Activated CD8-positive, alpha-beta memory T cell treated with anti-CD3 and anti-CD28 coated beads for 36 hours (primary cell): ENCODE data around the gene HAUS3. TPM values are rescaled to one million over a fixed set of nuclear protein-coding genes. Genes with fewer than 3 reads are reported as not detected.
"Not testable (repeated sequence)": the region's sequence is repeated elsewhere in the genome, so short reads cannot be mapped to it uniquely, and the experiment has no call there.

Experiments
- CTCF ChIA-PET: fragments of 350-600 bp; sonication (Branson Sonifier 250); formaldehyde crosslinking; loops from one replicate; lab custom pipeline; 2021; ENCODE audit warnings: antibody characterized with exemption; lab: Charles Lee
- POLR2A ChIA-PET: fragments of 350-600 bp; sonication (Branson Sonifier 250); formaldehyde crosslinking; loops from one replicate; lab custom pipeline; 2021; ENCODE audit warnings: antibody characterized with exemption; lab: Charles Lee
- total RNA-seq, 2 experiments: library from RNA; stranded (reverse); gene quantifications; one replicate each; pipeline ENCODE4 v1.2.3, GENCODE V29; 2021

HAUS3 gene
- total RNA-seq, 2 experiments from 2014 or later: 22.6 to 25.9 TPM

DNA sequence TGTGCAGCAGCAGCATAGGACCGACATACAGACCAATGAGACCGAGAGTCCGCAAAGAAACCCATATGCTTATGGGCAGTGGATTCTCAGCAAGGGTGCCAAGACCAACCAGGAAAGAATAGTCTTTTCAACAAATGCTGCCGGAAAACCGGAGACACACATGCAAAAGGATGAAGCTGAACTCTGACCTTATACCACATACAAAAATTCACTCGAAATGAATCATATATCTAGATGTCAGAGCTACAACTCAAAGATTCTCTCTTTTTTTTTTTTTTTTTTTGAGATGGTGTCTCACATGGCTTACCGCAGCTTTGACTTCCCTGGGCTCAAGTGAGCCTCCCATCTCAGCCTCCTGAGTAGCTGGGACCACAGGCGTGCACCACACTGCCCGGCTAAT lies 36.0 kb upstream of the HAUS3 start:
- ChIA-PET CTCF (no interaction called here), POLR2A (no interaction called here)

DNA sequence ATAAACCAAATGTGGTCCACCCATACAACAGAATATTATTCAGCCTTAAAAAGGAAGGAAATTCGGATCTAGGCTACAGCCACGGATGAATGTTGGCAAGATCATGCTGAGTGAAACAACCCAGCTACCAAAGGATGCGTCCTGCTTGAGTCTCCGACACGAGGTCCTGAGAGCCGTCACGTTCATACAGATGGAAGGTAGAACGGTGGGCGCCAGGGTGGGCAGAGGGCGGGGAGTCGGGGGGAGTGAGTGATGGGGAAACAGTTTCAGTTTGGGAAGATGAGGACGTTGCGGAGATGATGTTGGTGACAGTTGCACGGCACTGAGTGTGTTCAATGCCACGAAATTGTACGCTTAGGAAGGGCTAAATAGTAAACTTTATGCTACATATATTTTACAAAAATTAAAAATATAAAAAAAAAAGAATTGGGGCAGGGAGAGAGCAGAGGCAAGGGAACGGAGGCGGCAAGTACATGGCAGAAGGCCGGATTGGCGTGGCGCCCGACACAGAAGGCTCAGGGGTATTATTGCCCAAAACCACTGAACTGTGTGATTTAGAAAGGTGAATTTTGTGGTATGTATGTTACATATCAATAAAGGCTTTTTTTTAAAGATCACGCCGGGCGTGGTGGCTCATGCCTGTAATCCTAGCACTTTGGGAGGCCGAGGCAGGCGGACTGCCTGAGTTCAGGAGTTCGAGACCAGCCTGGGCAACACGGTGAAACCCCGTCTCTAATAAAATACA lies 34.8 kb upstream of the HAUS3 start:
- CTCF ChIA-PET: no interaction called here
- POLR2A ChIA-PET: no interaction called here

DNA sequence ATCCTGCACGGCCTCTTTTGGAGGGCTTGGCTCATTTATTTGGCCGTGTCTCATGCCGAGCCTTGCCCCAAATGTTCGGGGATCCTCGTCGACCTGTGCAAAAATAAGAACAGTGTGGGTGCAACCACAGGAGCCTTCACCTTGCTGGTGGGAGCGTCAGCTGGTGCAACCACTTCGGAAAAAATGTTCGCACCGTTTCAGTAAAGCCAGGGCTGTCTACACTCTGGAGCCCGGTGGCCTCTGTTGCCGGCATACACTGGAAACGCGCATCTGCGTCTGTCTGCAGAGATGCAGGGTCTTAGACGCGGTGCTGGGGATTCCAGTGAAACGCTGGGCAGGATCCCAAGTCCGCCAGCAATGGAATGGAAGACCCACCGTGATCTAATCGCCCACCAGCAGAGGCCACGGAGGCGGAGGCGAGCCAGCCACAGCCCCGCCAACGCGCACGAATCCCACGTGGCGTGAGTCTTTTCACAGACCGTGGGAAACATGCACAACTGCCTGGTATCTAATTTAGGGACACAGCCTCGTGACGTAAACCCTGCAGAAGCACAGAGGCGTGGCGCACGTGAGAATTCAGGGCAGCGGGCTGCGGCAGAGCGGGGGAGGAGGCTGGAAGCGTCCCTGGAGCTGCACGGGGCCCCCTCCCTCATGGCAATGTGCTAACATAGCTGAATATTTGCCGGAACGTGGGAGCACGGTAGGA lies 33.8 kb upstream of the HAUS3 start:
- POLR2A ChIA-PET: no interaction called here
- CTCF ChIA-PET: no interaction called here

DNA sequence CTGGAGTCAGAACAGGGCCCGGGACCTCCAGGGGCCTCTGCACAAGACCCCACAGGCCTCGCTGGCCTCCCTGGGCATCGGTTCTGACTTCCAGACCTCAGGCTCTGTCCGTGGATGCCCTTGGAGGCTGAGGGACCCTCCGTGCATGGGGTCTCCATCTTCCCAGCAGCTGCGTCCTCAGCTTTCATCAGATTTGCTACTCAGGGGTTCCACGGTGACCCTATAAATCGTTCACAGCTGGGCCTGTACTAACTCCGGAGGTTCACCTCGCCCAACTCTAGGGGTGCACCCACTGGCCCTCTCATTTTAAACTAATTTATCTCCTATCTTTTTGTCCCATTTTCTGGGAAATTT lies 33.1 kb upstream of the HAUS3 start:
- CTCF ChIA-PET, POLR2A ChIA-PET: not testable (repeated sequence)

DNA sequence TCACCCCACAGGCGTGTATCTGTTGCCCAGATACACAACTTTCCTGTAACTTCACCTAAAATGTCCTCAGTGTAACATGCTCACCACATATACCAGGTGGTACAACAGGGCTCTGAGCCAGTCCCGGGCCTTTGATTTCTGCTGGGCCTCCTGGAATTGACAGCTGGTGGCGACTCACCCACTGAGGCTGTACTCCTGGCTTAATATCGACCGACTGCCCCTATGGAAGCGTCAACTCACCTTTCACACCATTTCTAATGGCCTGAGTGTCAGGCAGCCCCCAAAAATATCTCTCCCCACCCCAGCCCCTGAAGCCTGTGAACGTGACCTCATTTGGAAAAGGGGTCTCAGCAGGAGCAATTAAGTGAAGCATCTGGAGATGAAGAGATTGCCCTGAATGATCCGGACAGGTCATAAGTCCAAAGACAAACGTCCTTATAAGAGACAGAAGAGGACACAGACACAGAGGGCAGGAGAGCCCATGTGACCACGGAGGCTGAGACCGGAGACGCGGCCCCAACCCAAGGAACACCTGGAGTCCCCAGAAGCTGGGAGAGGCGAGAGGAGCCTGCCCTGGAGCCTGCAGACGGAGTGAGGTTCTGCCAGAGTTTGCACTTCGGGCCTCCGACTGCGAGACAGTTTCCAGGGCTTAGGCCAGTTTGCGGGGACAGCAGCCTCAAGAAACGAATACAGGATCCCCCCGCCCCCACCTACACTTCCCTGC lies 32.6 kb upstream of the HAUS3 start:
- CTCF ChIA-PET: no interaction called here

DNA sequence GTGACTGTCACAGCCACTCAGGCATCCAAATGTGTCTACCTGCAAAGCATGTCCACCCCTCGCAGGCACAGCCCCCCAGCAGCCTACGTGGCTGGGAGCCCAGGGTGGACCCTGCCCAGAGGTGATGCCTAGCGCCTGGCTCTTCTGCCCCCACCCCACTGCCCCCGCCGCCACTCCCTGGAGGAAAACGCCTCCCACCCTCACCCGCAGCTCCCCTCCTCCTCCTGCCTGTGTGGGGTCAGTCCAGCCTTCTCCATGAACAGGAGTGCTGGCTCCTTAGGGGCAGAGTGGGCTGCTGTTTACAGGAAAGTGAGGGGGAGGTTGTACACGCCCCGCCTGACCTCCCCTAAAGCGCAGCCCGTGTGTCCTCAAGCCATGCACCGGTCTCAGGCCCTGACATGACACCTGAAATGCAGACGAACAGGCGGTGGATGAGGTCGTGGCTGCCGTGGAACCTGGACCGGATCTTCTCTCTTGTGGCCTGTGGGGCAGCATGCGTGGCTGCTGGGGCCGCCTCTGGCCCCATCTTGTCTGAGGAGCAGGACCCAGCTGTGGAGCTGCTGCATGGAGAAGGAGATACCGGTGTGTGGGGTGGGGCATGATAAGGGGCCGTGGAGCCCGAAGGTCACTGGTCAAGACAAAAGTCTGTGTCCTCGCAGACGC lies 31.9 kb upstream of the HAUS3 start:
- ChIA-PET CTCF (no interaction called here), POLR2A (no interaction called here)

More for the DNA sequence above, 32.6 kb upstream of the HAUS3 start:
- POLR2A ChIA-PET: no interaction called here

DNA sequence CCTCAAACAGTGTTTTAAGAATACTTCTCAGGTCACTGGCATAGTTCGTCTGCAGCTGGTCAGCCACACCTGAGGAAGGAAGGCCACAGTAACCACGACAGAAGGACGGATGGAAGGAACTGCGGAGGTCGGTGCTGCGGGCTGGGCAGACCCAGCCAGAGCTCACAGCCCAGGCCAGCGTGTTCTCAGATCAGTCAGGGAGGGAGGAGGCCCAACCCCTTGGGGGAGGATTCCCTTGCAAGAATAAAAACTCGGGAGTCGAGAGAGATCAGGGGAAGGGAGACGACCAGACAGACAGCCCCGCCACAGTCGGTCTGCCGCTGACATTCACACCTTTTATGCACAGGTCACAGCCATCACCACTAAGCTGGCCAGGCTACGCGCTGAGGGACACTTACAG lies 31.3 kb upstream of the HAUS3 start:
- ChIA-PET POLR2A (no interaction called here), CTCF (no interaction called here)

DNA sequence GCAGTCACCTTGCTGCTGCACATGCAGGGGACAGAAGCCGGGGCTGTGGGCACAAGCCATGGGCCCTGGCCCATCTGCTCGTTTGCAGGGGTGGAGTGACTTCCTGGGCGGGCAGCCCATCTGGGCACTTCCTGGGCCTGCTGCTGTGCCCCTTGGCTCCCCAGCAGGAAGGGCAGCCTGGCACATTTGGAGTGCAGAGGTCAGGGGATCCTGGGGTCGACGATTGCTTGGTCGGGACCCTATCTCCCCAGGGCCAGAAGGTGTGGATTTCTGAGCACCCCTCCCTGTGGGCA lies 30.9 kb upstream of the HAUS3 start:
- CTCF ChIA-PET: no interaction called here
- POLR2A ChIA-PET: no interaction called here

DNA sequence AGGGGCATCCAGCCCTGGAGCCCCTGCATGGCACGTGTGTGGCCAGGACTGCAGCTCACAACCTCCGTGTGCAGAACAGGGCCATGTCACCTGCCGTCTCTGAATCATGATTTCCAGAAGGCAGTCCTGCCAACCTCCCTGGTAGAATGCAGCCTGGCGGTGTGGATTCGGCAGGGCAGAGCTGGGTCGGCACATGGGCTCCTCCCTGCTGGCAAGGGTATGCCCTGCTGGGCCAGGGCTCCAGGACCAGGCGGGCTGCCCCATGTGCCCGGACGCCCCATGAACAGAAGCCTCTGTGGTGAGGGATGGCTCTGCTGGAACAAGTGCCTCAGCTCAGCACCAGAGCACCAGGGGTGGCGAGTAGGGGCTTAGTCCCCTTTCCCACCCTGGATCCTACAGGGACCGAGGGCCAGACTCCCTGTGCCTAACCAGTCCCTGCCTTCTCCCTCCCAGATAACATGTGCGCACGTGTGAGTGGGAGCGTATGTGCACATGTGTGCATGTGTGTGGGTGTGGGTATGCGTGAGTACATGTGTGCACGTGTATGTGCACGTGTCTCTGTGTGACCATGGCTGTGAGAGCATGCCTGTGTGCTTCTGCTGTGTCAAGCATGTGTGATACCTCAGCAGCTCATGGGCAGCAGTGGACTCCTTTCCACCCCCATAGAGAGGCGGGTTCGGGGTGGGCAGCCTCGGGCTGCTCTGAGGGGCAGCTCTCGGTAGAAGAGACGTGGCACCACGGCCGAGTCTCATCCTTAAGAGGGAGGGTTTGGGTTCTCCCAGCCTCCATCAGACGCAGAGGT lies 30.3 kb upstream of the HAUS3 start:
- ChIA-PET POLR2A (no interaction called here), CTCF (no interaction called here)

DNA sequence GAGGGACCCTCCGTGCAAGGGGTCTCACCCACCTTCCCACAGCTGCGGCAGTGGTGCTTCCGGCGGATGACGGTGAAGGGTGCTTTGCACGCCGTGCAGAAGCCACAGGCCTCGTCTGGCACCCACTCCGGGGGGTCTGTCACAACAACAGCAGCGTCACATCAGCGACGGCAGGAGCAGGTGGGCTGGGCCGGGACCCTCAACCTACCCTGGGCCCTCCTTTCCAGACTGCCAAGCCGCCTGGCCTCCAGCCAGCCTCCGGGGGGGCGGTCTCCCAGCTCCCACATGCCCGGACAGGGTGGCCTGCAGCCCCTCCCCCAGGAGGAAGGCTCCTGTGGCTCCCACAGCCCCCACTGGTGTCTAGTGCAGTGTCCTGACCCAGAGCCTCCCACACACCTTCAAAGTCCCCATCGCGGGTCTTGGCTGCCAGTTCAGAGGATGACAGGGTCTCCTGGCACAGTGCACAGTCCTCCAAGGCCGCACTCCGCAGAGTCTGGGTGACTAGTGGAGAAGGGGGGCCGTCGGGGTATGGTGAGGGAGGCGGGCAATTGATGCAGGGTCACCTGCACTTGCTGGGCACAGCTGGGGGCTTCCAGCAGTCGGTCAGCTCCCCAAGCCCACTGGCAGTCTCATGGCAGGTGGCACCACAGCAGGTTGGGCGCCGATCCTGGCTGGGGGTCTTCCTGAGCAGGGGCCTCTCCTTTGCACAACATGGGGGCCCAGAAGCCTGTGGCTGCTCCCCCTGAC lies 29.5 kb upstream of the HAUS3 start:
- POLR2A ChIA-PET: no interaction called here
- CTCF ChIA-PET: no interaction called here

DNA sequence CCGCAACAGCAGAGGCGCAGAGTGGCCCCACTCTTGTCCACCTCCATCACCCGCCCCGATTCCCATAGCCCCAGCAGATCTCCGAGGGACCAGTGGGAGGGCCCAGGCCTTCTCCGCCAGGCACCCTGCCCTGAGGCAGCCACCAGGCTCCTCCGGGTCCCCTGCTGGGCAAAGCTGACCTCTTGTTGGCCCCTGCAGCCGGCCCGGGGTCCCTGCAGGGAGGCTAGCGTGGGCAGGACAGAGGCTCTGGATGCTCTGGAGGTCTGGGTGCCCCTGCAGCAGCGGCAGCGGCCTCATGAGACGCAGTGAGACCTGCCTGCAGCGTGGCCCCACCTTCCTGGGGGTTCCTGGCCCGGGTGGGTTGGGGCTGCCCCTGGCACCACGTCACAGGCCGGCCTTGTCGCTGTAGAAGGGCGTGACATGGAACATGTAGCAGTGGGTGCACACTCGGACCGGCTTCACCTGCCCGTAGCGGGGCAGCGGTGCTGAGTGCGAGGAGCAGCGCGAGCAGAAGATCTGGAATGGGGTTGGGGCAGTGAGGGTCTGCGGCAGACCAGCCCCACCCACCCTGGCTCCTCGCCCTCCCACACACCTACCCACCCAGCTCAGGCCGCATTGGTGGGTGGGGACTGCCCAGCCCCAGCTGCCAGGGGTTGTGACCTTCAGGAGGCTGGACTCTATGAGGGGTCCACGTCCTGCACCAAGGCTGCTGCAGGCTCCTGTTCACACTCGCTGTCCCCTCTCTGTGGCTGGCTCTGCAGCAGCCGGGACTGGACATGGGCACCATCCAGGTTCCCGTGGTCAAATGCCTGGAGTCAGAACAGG lies 28.6 kb upstream of the HAUS3 start:
- ChIA-PET POLR2A (no interaction called here), CTCF (no interaction called here)

DNA sequence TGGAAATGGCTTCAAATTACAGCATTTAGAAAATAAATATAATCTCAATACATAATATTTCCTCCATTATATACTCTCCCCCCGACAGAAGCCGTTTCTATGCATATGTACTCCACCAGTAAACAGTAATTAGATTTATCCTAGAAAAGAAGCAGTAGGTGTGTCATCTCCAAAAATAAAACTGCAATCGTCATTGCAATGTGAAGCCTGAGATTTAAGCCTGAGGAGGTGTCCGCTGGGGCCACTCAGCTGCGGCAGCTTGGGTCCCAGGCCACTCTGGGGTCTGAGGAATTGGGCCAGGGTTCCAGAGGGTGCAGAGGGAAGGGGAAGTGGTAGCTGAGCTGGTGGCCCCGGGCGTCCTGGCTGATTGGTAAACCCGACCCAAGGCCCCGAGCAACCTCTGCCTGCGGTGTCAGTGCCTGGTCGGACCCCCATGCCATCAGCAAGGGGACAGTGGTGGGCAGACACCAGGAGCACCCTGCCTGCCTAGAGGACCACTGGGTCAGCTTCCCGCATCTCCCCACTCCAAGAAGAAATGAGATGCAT lies 27.8 kb upstream of the HAUS3 start:
- POLR2A ChIA-PET: no interaction called here
- CTCF ChIA-PET: no interaction called here

DNA sequence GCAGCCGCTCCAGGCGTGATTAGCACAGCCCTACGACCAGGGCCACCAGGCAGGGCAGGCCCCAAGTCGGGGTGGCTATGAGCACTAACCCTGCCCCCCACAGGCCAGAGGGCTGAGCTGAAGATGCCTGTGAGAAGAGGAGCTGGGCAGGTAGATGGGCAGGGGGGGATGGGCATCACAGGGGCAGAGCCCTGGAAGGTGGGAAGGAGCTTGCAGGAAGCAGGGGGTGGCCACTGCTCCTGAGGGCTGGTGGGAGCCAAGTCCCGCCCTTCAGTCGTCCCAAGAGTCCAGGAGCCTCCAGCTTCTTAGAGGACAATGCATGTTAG lies 27.2 kb upstream of the HAUS3 start:
- ChIA-PET CTCF (no interaction called here), POLR2A (no interaction called here)

DNA sequence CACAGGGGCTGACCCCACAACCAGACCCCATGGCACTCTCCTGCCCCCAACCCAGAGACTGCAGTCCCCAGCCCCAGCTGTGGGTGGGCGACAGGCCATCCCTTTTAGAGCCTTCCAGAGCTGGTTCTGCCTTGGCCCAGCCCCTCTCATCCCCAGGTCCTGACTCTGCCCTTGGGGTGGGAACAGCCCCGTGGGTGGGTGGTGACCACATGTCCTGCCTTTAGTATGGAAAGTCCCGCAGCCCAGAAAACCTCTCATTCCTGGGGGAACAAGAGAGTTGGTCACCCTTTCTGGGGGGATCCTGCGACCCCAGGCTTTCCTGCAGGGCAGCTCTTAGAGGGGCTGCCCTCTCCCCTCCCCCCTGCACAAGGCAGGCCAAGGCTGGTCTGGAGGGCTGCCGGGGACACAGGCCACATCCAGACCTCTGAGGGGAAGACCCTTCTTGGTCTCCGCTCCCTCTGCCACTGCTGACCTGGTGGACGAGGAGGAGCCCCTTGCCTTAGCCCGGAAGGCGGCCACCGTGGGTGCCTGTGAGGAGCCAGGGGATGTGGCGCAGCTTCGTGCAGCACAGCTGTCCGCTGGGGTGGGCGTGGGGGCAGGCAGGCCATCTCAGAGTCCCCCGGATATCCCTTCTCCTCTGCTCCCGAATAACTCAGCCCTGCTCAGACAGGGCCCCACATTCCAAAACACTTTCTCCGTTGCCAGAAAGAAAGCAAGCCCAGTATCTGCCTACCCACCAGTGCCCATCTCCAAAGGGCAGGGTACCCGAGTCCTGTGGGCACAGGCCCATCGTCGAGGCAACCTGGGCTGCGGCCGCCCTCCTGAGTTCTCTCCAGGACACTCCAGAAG lies 26.7 kb upstream of the HAUS3 start:
- ChIA-PET POLR2A (no interaction called here), CTCF (no interaction called here)

DNA sequence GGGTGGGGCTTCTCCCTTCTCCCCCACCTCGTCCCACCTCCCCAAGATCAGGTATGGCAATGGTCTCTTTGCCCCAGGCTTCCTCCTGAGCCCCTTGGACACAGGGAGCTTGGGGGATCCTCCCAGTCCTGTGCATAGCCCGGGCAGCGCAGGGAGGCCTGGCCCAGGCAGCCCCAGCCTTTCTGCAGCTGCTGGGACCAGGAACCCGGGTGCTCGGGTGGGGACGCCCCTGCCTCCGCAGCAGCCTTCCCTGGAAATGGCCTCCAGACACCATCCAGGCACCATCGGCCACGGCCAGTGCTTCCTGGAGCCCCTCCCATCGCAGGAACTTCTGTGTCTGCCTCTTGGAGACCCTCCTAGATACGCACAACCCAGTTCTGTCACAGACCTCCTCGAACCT lies 25.9 kb upstream of the HAUS3 start:
- ChIA-PET POLR2A (no interaction called here), CTCF (no interaction called here)

DNA sequence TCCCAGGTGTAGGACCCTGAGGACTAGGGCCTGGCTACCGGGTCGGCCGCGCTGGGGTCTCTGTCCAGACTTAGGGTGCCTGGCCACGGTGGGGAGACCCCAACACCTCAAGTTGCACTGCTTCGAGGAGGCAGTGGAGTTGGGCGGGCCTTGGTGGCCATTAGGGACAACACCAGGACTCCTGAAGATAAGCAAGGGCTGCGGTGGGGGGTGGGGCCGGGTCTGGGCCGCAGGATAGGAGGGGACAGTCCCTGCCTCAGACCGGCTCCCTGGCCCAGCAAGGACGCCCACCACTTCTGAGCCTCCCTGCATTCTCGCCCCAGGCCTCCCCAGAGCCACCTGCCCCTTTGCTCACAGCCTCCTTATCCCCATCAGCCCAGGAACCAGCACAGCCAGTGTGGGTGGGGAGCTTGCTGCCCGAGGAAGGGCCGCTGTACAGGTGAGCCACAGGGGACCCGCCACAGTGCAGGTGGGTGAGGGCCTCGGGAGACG lies 25.4 kb upstream of the HAUS3 start:
- ChIA-PET CTCF (no interaction called here), POLR2A (no interaction called here)

DNA sequence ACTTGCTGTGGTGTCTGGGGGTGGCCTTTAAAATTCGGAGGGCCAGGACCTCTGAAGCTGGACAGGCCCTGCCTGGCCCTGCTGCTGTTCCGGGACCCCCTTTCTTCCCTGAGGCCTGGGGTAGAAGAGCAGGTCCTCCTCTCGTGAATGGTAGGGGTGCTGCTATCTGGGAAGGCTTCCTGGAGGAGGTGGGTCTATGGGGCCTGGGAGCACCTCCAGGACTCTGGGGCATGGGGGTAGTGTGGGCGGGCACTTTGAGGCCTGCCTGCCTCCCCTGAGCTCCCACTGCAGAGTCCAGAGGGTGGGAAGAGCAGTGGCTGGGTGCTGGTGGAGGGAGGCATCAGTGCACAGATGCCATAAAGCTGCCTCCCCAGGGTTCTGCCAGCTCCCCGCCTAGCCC lies 24.9 kb upstream of the HAUS3 start:
- ChIA-PET CTCF (no interaction called here), POLR2A (no interaction called here)
